Skeletal muscle cell (primary cell): ENCODE results near the gene ELFN1.
"Not testable (repeated sequence)": the region's sequence is repeated elsewhere in the genome, so short reads cannot be mapped to it uniquely, and the experiment has no call there.

ENCODE experiments used
- DNase-seq: peaks from one replicate; pipeline ENCODE4 v3.0.0-alpha.2; 2010; ENCODE audit warnings: low read depth
- H3K4me3 ChIP-seq: 2 replicates; pipeline ENCODE4 v1.5.1; 2011; ENCODE audit warnings: low read depth, mild to moderate bottlenecking, control low read depth, low read length, moderate library complexity

ELFN1 gene

GRCh38 chr7:1758859-1759521, 88.9 kb downstream of the ELFN1 start:
- no peak overlapping the region for H3K4me3 ChIP-seq
- DNase-seq, result no peak

GRCh38 chr7:1761097-1761496, 91.0 kb downstream of the ELFN1 start:
- no peak overlapping the region for H3K4me3 ChIP-seq
- no peak for DNase-seq

GRCh38 chr7:1761774-1762173, 91.7 kb downstream of the ELFN1 start:
- no peak for DNase-seq
- H3K4me3 ChIP-seq, result no peak overlapping the region

- DNase-seq, result no peak
- no peak overlapping the region for H3K4me3 ChIP-seq
Observed at GRCh38 chr7:1762238-1762945, 92.3 kb downstream of the ELFN1 start.

- DNase-seq, result no peak
- H3K4me3 ChIP-seq, result no peak overlapping the region
Observed at GRCh38 chr7:1763033-1763432, 93.0 kb downstream of the ELFN1 start.

GRCh38 chr7:1763911-1764310, 93.8 kb downstream of the ELFN1 start:
- H3K4me3 ChIP-seq, DNase-seq: not testable (repeated sequence)

GRCh38 chr7:1765336-1765735, 95.3 kb downstream of the ELFN1 start:
- no peak overlapping the region for H3K4me3 ChIP-seq
- no peak for DNase-seq

GRCh38 chr7:1767524-1767923, 97.4 kb downstream of the ELFN1 start:
- no peak for DNase-seq
- no peak overlapping the region for H3K4me3 ChIP-seq

GRCh38 chr7:1768832-1769231, 98.8 kb downstream of the ELFN1 start:
- no peak overlapping the region for H3K4me3 ChIP-seq
- no peak for DNase-seq

GRCh38 chr7:1769286-1770200, 99.5 kb downstream of the ELFN1 start:
- no peak for DNase-seq
- H3K4me3 ChIP-seq, result no peak overlapping the region

GRCh38 chr7:1770331-1770730, 100.3 kb downstream of the ELFN1 start:
- no peak overlapping the region for H3K4me3 ChIP-seq
- DNase-seq, result no peak

GRCh38 chr7:1775389-1775788, 105.3 kb downstream of the ELFN1 start:
- DNase-seq, result no peak
- no peak overlapping the region for H3K4me3 ChIP-seq

GRCh38 chr7:1777122-1777521, 107.0 kb downstream of the ELFN1 start:
- DNase-seq, result no peak
- H3K4me3 ChIP-seq, result no peak overlapping the region

GRCh38 chr7:1779445-1779844, 109.4 kb downstream of the ELFN1 start:
- no peak for DNase-seq
- no peak overlapping the region for H3K4me3 ChIP-seq

GRCh38 chr7:1781369-1781768, 111.3 kb downstream of the ELFN1 start:
- DNase-seq, result no peak
- no peak overlapping the region for H3K4me3 ChIP-seq

- no peak overlapping the region for H3K4me3 ChIP-seq
- no peak for DNase-seq
Observed at GRCh38 chr7:1785839-1786238, 115.8 kb downstream of the ELFN1 start.

GRCh38 chr7:1787241-1787640, 117.2 kb downstream of the ELFN1 start:
- no peak overlapping the region for H3K4me3 ChIP-seq
- no peak for DNase-seq

GRCh38 chr7:1787681-1788235, 117.7 kb downstream of the ELFN1 start:
- H3K4me3 ChIP-seq, result no peak overlapping the region
- no peak for DNase-seq

GRCh38 chr7:1794888-1795542, 124.9 kb downstream of the ELFN1 start:
- H3K4me3 ChIP-seq, result no peak overlapping the region
- DNase-seq, result no peak
